ENCODE measurements around the gene TOR4A.

Gene TOR4A

GRCh38 chr9:137271696-137272076 lies 5.8 kb upstream of the TOR4A start:
- DNase-seq (ENCODE audit: low read depth in 3 of 3): no peak

- DNase-seq (ENCODE audit: low read depth in 3 of 3): no peak
These were observed 5.1 kb upstream of the TOR4A start for GRCh38 chr9:137272241-137273094.

GRCh38 chr9:137273095-137273490 lies 4.4 kb upstream of the TOR4A start:
- no peak for DNase-seq (ENCODE audit: low read depth in 3 of 3)

GRCh38 chr9:137273611-137274320 lies 3.8 kb upstream of the TOR4A start:
- no peak for DNase-seq (ENCODE audit: low read depth in 3 of 3)

- DNase-seq (ENCODE audit: low read depth in 3 of 3): no peak
These were observed 2.3 kb upstream of the TOR4A start for GRCh38 chr9:137275203-137275587.

- no peak for DNase-seq (ENCODE audit: low read depth in 3 of 3)
These were observed 1.7 kb upstream of the TOR4A start for GRCh38 chr9:137275588-137276472.

- DNase-seq (ENCODE audit: low read depth in 3 of 3): no peak
These were observed 825 bp upstream of the TOR4A start for GRCh38 chr9:137276473-137277328.

- no peak for DNase-seq (ENCODE audit: low read depth in 3 of 3)
These were observed 655 bp downstream of the TOR4A start for GRCh38 chr9:137278061-137278701.

GRCh38 chr9:137278721-137279711 lies 1.5 kb downstream of the TOR4A start:
- no peak for DNase-seq (ENCODE audit: low read depth in 3 of 3)

- DNase-seq (ENCODE audit: low read depth in 3 of 3): no peak
These were observed 2.4 kb downstream of the TOR4A start for GRCh38 chr9:137279741-137280473.

DNA sequence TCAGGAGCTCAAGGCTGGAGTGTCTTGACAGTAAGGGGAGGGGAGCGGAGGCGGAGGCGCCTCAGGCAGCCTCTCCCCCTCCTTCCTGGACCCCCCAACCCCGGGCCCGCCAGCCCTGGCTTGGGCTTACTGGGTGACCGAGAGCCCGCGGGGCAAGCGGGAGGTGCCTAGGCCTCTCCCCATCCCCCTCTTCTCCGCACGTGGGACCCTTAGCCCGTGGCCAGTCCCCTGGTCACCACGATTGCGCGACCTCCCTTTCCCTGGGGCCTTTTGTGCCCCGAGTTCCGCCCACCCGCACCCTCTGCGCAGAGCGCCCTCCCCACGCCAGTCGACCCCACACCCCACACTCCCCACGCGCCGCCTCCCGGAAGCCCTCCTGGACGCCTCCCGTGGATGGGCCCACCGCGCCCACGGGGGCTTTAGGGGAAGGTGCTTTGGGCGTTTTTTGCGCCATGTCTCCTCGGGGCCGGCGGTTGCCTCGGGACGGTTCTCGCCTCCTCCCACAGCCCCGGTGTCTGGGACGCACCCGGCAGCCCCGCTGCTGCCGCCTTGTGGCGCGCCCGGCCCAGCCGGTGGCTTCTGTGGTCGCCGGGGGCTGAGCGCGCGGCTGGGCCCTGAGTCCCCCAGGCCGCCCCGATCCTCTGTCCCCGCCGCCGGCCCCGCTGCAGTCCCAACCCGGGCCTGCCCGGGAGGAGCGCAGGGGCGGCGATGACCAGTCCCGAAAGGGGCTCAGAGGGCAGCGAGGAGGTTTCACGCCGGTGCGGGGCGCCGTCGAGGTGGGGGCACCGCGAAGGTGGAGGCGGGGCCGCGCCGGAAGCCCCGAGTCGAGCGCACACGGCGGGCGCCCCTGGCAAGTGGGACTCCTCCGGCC lies 3.2 kb downstream of the TOR4A start:
- DNase-seq (ENCODE audit: low read depth in 3 of 3): no peak

DNA sequence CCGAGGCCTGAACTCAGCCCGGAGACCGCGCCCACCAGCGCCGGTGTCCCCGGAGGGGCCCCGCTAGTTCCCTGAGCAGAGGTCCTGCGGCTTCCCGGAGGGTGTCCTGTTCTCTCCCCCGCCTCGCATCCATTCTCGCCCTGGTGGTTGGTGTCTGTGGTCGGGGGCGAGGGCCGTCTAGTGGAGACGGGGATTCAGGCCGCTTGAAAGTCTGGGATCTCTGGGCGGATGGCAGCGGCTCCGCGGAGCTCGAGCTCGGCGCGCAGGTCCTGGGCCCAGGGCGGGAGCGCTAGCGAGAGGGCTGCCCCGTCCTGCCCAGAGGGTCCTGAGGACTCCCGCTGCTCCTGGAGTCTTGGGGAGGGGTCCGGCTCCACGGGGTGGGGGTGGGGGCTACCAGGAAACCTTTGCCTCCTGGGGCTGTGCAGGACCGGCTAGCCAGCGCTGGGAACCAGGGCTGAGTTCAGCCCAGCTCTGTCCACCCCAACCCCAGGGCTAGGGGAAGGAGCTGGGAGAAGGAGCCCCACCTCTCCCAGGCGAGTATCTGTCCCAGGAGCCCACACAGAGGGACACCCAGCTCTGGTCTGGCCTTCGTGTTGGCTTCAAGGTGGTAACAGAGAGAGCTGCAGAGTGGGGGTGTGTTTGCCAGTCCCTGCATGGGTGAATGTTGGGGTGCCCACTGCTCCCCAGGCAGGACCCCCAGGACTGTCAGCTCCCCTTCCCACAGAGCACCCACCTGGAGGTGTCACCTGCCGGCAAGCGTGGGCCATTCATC lies 4.0 kb downstream of the TOR4A start:
- no peak for DNase-seq (ENCODE audit: low read depth in 3 of 3)

GRCh38 chr9:137286975-137287383 lies 9.5 kb downstream of the TOR4A start:
- no peak for DNase-seq (ENCODE audit: low read depth in 3 of 3)

- DNase-seq (ENCODE audit: low read depth in 3 of 3): no peak
These were observed 15.6 kb downstream of the TOR4A start for GRCh38 chr9:137293094-137293481.

DNA sequence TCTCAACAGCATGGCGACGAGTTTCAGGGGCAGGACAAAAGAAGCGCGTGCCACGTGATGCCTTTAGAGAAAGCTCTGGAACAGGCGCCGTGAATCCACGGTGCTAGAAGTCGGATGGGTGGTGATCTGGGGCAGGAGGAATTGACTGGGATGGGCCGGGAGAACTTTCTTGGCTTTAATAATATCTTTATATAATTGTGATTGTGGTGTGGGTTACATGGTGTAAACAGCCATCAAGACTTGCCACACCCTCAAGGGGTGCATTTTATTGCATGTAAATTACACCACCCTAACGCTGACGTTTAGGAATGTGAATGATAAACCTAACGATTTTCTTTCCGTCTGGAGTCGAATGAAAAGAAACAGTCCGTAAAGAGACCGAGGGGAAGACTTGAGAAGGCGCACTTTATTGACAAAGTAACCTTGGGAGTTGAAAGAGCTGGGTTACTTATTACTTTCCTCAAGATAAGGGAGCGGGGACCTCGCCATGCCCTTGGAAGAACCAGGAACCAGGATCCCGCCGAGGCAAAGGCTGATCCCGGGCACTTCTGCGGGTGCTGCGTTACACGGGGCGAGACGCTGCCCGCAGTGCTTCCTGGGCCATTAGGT lies 16.1 kb downstream of the TOR4A start:
- no peak for DNase-seq (ENCODE audit: low read depth in 3 of 3)

DNA sequence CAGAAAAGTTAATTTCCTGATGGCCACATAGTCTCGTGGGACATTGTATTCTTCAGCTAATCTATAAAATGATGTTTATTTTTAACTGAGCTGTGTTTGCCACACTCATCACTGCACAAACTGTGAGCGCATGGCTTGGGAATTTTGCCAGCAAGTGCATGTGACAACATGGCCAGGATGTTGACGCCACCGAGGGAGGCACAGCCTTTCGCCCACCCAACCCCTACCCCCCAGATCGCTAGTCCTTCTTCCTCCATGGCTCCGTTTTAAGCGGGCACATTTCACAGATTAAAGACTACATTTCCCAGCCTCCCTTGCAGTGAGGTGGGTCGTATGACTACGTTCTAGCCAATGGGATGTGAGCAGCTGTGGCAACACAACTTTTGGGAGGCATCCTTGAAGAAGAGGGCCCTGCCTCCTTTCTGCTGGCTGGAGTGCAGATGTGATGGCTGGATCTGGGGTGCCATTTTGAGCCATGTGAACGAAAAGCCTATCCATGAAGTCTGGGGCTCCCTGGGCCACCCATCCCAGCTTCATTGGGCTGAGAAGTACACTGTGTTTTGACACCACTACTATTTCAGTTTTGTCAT lies 16.7 kb downstream of the TOR4A start:
- DNase-seq (ENCODE audit: low read depth in 3 of 3): peak in 1 of 3 donors; percentile 30

Data from stimulated activated CD4-positive, alpha-beta T cell treated with anti-CD3 and anti-CD28 coated beads, TNF-alpha, amount 100 ng/mL, for 48 hours (primary cell).